ENCODE data around the gene BID. TPM values are rescaled to one million over a fixed set of nuclear protein-coding genes. Genes with fewer than 3 reads are reported as not detected.

BID gene
- total RNA-seq, 1 experiment from 2014 or later: 66.7 TPM

DNA sequence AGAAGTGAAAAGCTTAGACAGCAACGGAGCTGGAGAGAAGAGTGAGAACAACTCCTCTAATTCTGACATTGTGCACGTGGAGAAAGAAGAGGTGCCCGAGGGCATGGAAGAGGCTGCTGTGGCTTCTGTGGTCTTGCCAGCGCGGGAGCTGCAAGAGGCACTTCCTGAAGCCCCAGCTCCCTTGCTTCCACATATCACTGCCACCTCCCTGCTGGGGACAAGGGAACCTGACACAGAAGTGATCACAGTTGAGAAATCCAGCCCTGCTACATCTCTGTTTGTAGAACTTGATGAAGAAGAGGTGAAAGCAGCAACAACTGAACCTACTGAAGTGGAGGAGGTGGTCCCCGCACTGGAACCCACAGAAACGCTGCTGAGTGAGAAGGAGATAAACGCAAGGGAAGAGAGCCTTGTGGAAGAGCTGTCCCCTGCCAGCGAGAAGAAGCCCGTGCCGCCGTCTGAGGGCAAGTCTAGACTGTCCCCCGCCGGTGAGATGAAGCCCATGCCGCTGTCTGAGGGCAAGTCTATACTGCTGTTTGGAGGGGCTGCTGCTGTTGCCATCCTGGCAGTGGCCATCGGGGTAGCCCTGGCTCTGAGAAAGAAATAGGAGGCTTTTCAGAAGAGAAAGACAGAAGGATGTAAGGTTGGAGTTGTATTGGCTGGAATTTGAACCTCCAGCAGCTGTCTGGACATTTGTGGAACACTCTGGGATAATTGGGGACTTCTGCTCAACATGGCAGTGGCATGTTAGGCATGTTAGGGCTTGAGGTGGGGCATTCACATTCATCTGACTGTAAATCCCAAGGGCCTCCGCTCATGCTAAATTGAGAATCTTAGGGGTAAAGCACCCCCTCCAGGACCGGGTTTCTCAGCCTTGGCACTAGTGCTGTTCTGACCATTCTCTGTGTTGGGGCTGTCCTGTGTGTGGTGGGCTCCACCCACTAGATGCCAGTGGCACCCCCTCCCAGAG, 47.1 kb downstream of the BID start:
- ChIA-PET POLR2A (no interaction called here), CTCF (no interaction called here)
- Histone ChIP-seq H3K4me3 (ENCODE audit: low read depth in 2 of 2, low read length in 2 of 2) (no peak overlapping the region), H3K27ac (ENCODE audit: low read length) (no peak overlapping the region), H3K27me3 (ENCODE audit: control insufficient read depth, insufficient read depth, low read length) (no peaks in the 10 kb centered on the region), H3K9me3 (ENCODE audit: control insufficient read depth, insufficient read depth, low read depth, low read length) (no peaks in the 10 kb centered on the region), H3K4me1 (ENCODE audit: control insufficient read depth, insufficient read depth, low read length) (no peaks in the 10 kb centered on the region), H3K36me3 (ENCODE audit: control insufficient read depth, insufficient read depth, low read length) (no peaks in the 10 kb centered on the region; the same call in 1 of the 2 replicates)
- intact Hi-C loops (cut with micrococcal nuclease; ENCODE audit: unreplicated experiment): no loop called here
- DNase-seq (ENCODE audit: low read depth, low spot score): no peak
- in situ Hi-C loops (cut with HindIII; ENCODE audit: low pct_unique_long_range_greater_than_20kb, low sequenced_read_pairs): no loop called here
- ATAC-seq: no peak
- BruUV-seq (replicated peaks): no TSS peak
- TF ChIP-seq CTCF (IDR thresholded peaks at IDR 0.05): no peak

GRCh38 chr22:17726006-17726927, 48.0 kb downstream of the BID start:
- Histone ChIP-seq H3K4me3 (ENCODE audit: low read depth in 2 of 2, low read length in 2 of 2) (no peak overlapping the region), H3K36me3 (ENCODE audit: control insufficient read depth, insufficient read depth, low read length) (no peaks in the 10 kb centered on the region; the same call in 1 of the 2 replicates), H3K27ac (ENCODE audit: low read length) (no peak overlapping the region), H3K4me1 (ENCODE audit: control insufficient read depth, insufficient read depth, low read length) (no peaks in the 10 kb centered on the region), H3K9me3 (ENCODE audit: control insufficient read depth, insufficient read depth, low read depth, low read length) (no peaks in the 10 kb centered on the region), H3K27me3 (ENCODE audit: control insufficient read depth, insufficient read depth, low read length) (no peaks in the 10 kb centered on the region)
- POLR2A ChIA-PET: no interaction called here
- TF ChIP-seq CTCF (IDR thresholded peaks at IDR 0.05): no peak
- TF ChIP-seq, protein P1, sequence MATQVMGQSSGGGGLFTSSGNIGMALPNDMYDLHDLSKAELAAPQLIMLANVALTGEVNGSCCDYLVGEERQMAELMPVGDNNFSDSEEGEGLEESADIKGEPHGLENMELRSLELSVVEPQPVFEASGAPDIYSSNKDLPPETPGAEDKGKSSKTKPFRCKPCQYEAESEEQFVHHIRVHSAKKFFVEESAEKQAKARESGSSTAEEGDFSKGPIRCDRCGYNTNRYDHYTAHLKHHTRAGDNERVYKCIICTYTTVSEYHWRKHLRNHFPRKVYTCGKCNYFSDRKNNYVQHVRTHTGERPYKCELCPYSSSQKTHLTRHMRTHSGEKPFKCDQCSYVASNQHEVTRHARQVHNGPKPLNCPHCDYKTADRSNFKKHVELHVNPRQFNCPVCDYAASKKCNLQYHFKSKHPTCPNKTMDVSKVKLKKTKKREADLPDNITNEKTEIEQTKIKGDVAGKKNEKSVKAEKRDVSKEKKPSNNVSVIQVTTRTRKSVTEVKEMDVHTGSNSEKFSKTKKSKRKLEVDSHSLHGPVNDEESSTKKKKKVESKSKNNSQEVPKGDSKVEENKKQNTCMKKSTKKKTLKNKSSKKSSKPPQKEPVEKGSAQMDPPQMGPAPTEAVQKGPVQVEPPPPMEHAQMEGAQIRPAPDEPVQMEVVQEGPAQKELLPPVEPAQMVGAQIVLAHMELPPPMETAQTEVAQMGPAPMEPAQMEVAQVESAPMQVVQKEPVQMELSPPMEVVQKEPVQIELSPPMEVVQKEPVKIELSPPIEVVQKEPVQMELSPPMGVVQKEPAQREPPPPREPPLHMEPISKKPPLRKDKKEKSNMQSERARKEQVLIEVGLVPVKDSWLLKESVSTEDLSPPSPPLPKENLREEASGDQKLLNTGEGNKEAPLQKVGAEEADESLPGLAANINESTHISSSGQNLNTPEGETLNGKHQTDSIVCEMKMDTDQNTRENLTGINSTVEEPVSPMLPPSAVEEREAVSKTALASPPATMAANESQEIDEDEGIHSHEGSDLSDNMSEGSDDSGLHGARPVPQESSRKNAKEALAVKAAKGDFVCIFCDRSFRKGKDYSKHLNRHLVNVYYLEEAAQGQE (IDR thresholded peaks at IDR 0.05; ENCODE audit: insufficient read depth in 1 of 2, low read depth in 2 of 2, low read length in 1 of 2): no peak
- TF ChIP-seq POLR2AphosphoS5 (IDR thresholded peaks at IDR 0.05; ENCODE audit: low read depth, low read length): no peak
- TF ChIP-seq TCF7L2 (IDR thresholded peaks at IDR 0.05; ENCODE audit: low read depth, low read length): no peak
- TF ChIP-seq SIN3A (IDR thresholded peaks at IDR 0.05; ENCODE audit: borderline replicate concordance, insufficient read depth, low read depth, low read length): no peak
- no peak for DNase-seq (ENCODE audit: low read depth, low spot score)
- intact Hi-C loops (cut with micrococcal nuclease; ENCODE audit: unreplicated experiment): no loop called here
- no TSS peak for BruUV-seq (replicated peaks)
- in situ Hi-C loops (cut with HindIII; ENCODE audit: low pct_unique_long_range_greater_than_20kb, low sequenced_read_pairs): no loop called here
- ATAC-seq: no peak
- CTCF ChIA-PET: no interaction called here
